UCSD-AML1 (cell line): ENCODE results near the gene PPFIA2.

Experiments used
- DNase-seq: peaks from one replicate; lab custom pipeline; 2025; ENCODE audit not compliant: unreplicated experiment; lab: John Stamatoyannopoulos, UW

The PPFIA2 gene

DNA sequence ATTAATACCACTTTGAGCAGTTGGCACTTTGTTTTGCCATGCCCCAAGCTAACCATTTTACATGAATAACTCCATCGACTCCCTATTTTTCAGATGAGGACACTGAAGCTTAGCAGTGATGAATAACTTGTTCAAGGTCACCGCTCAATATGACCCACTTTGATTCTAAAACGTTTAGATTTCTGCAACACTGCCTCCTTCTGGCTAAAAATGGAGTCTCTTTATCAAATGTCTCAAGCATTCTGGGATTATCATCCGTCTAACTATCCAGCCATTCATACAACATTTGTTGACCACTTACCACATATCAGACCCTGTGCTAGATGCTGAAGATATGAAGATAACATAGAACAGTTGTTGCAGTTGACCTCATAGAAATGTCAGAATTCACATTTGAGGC is 298.0 kb downstream of the PPFIA2 start:
- no peak for DNase-seq

DNA sequence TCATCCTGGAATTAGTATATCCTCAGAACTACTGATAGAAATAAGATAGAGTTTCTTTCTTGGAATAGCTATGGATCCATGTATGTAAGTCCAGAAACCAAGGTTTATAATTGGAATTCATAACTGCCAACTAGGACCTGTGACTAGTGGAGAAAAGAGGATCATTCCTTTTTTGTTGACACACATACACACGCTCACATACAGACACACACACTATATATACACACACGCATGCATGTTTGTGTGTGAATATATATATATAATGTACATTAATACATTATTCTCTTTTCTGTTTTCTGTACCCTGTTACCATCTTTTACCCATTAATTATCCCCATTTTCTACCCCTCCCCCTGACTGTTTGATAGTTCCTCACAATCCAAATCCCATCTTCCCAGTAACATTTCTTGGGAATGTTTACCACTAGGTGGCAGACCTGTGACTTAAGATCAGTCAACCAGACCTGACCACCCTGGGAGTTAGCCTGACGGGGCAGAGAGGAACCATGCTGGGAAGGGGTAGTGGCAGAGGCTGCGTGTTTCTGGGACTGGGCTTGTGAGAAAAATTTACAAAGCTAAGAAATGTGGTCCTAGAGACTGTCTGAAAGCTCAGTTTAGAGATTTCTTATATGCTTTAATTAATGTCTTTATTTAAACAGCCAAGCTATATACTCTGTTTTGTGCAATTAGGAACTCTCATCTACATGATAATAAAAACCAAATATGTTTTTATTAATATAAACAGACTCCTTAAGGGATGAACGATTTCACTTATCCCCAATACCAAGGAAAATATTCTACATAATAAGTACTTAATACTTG is 308.0 kb downstream of the PPFIA2 start:
- DNase-seq, result peak; percentile 8

DNA sequence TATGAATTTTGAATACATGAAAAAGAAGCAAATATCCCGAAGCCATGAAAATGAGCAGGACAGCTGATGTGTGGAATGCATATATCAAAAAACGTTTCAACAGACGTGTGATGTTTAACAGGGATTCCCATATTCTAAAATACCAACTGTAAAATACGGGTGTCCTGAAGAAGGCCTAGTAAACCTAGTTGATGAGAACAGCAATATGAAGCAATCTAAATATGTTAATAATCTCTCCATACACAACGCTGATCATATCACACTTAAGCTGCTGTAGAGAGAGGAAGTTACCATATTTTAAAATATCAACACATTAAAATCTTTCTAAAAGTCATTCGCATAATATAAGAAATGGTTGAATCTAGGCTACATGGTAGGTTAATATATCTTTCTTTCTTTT is 317.5 kb downstream of the PPFIA2 start:
- no peak for DNase-seq

DNA sequence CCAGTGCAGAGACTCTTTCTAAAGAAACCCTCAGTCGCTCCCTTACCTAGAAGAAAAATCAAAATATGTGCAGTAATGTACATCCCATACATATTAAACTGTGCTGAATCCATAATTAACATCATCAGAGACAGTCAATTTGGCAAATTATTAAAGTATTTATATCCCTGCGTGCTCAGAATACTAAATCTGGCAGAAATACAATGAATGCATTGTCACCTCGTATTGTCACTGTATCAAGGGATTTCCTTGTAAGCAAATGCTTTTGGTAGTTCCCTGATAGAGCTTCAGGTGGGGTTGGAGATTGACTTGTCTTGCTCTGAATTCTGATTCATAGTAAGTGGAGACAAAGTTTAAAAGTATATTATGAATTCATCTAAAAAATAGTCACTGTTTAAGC is 319.1 kb downstream of the PPFIA2 start:
- no peak for DNase-seq

DNA sequence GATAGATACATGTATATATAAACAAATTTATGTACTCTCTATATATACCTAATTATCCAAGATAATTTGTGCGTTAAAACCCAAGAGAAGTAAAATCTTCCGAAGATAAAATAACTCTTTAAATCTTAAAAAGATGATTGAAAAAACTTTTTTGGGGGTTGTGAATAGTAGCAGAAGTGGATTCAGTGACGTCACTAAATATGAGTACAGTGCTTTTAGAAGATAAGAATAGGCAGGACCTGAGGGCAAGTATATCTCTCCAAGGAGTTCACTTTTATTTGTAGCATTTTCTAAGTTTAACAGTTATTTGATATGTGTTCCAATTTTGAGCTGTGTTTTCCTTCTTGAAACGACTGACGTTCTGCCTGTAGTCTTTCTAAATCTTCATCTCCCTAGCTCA is 319.8 kb downstream of the PPFIA2 start:
- DNase-seq, result no peak

DNA sequence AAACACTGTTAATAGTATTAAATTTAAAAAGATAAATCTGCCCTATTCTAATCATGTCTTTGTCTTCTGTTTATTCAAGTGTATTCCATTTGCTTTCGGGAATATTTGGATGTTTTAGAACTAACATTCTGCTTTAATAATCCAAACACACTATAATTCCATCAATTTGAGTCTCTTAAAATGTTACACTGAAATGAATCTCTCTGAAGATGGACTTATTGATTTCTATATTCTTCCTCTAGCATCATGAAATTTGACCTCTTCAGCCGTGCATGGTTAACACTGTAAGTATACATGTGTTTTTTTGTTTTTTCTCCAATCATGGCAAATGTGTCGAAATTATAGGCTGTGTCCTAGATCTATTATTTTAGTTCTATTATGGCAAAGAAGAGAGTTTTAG is 342.1 kb downstream of the PPFIA2 start:
- DNase-seq, result no peak

DNA sequence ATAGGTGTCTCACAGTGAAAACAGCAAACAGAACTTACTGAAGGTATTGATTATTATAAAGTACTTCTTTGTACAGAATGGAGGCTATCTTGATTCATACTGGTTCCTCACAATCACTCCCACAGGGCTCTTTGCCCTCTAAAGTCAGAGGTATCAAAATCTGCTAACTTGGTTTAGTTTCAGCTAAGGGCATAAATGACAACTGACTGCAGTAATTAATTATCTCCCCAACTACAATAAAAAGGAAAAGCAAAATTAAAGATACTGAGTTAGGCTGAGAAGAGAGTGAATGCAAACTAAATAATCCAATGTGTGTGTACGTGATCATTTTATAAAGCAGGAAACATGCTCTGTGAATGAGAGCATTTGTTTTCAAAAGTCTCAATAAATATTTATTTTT is 342.6 kb downstream of the PPFIA2 start:
- DNase-seq, result no peak

DNA sequence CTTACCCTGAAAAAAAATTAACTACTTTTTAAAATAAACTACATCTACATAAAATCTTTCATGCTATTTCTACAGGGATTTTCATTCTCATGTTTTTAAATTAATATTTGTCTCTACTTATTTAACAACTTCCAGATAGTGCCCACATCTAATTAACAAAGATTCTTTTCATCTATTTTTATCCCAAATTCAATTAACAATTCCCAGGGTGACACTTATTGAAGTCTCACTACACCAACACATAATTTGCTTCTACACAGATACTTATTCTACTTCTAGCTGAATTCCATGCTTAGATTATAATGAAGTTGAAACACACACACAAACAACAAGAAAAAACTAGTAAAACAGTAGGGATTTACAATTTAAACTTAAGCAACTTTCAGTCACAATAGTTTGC is 344.7 kb downstream of the PPFIA2 start:
- DNase-seq, result no peak

DNA sequence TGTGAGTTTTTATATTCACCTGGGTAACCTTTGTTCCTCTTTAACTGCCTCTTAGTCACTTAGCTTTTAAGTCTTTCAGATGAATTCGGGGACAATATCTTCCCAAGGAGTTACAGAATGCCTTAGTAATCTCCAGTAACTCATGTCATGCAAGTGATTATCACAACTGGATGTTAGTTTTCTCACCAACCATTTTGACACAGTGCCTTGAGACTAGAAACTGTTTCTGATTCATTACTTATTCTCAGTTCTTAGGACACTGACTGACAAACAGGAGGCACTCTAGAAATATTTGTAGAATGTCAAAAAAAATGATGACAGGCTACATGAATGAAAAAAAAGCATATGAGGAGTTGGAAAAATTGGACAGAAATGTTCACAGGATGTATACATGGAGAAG is 346.2 kb downstream of the PPFIA2 start:
- no peak for DNase-seq

DNA sequence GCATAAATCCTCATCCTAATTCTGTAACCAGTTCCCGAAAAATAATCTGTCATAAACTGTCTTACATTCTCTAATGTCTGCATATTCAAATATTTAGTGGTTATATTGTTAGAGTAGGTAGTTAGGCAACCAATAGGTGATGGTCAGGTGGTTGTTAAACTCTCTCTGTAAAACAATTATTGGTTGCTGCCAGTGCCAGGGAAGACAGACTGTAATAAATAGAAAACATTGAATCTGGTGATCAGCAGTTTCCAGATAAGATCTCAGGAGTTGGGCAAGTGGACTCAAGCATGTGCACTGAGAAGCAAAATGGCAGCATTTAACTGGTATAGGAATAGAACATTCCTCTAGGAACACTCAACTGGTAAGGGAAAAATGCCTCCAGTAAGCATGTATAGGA is 355.8 kb downstream of the PPFIA2 start:
- DNase-seq, result no peak

DNA sequence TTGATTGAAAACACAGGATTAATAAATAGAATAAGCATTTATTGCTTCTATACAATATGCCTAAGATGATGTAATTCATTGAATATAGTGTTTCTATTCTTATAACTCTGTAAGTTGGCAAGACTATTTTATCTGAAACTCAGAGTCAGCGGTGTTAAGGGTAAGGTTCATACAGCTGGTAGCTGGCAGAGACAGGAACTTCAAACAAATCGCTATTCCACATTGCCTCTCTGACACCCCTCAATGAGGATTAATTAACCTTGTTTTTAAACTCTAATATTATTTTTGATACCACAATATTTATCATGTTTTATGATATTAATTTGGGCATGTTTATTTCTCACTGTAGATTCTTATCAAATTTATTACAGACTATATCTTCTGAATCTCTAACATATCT is 357.9 kb downstream of the PPFIA2 start:
- DNase-seq, result no peak

DNA sequence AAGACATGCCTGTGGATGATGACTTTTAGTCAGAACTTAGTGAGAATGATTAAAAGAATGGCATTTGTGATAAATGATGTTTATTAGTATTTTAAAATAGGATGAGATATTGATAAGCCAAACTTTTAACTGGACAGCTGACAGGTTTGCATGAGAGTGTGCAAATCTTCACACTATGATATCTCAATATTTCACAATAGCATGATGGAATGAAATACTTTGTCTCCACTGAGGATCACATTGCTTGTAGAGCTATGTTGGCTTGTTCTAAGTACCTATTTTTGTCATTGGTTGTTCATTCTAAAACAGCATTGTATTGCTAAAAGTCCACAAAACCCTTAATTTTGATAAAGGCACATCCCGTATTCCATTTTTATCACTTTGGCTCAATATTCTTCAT is 359.1 kb downstream of the PPFIA2 start:
- no peak for DNase-seq

DNA sequence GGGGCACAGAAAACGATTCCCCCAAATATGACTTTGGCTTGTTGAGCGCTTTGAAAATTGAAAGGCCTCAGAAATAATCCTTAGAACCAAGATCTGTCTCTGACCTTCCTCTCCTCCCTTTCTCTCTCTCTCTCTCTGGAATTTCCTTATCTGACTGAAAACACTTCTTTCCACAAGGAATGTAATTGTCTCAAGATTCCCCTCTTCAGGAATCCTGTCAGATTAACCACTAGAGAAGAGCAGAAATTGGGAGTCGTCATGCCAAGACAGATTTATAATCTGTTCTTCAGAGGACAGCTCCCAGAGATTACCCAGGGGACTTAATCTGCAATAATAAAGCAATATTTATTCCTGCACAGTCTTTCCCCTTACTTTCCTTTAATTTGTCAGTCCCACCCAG is 363.7 kb downstream of the PPFIA2 start:
- DNase-seq, result no peak

DNA sequence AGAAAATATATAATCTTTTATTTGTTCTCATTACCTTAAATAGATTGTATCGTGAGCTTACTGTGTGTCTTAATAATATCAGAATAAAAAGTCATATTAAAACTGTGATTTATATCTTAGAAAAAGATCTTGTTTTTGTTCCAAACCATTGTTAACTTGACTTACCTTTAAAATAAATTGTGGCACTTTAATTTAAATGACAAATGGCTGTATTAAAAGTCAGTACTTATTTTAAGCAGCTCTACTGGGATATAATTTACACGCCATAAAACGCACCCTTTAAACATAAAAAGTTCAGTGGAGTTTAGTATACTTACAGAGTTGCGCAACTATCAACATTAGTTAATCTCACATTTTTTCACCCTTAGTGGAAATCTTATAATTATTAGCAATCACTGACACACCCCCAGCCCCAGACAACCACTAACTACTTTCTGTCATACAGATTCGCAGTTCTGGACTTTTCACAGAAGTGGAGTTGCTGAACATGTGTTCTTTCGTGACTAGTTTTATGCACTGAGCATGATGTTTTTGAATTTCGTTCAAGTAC is 369.5 kb downstream of the PPFIA2 start:
- DNase-seq, result no peak

DNA sequence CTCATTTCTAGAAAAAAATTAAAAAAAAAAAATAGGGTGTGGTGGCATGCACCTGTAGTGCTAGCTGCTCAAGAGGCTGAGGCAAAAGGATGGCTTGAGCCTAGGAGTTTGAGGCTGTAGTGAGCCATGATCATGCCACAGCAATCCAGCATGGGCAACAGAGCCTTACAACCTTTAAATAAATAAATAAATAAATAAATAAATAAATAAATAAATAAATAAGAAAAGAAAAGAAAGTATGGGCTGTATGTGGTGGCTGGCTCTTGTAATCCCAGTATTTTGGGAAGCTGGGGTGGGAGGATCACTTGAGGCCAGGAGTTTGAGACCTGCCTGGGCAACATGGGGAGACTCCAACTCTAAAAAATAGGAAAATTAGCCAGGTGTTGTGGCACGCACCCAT is 373.0 kb downstream of the PPFIA2 start:
- DNase-seq, result no peak

DNA sequence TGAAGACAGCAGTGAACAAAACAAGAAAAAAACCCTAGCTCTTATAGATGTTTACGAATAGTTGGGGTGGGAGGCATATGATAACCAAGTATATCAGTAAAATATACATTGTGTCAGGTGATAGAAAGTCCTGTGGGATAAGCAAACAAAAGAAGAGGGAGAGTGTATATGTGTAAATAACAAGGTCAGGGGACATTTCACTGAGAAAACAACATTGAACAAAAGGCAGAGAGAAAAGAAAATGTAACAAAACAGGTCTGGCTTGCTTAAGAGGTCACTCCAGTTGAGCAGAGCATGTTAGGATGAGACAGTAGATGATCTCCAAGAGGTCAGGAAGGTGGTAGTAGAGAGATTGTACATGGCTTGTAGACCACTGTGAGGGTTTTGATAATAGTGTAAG is 377.2 kb downstream of the PPFIA2 start:
- DNase-seq, result no peak

DNA sequence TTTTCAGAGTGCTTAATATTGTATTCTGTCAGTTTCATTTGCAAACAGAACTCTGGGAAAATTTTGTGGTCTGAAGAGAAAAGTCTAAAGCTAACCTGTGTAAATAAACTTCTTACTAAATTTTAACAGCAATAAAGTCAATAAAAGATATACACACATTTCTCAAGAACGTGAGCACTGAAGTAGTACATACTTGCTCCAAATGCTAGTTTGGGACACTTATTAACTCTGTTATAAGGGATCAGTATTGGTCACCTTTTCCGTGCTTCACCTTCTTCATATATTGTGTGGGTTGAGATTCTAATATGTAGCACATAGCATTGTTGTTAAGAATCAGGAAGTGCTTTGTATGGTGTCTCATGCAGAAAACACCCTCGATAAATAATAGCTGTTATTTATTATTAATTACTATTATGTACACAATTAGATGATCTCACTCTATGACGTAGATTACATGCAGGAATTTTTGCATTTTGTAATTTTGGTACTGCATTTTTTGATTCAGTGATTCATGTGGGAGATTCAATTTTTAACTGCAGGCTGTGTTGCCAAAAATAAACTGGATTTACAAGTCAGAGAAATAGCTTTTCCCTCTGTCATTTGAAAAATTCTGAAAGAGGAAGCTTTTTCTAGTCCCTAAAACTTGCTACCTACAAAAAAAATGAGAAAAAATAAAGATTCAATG is 380.4 kb downstream of the PPFIA2 start:
- no peak for DNase-seq

DNA sequence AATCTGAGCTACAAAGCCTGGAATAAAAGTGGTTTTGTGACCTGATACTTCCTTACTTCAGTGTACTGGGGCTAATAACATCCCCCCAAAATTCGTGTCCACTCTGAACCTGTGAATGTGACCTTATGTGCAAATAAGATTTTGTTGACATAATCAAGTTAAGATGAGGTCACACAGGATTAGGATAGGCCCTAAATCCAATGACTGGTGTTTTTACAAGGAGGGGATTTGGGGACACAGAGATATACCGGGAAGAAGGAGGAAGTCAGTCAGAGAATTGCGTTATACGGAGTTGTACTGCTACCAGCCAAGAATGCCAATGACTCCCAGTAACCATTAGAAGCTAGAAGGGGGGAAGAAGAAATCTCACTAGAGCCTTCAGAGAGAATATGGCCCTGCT is 381.4 kb downstream of the PPFIA2 start:
- DNase-seq, result no peak

DNA sequence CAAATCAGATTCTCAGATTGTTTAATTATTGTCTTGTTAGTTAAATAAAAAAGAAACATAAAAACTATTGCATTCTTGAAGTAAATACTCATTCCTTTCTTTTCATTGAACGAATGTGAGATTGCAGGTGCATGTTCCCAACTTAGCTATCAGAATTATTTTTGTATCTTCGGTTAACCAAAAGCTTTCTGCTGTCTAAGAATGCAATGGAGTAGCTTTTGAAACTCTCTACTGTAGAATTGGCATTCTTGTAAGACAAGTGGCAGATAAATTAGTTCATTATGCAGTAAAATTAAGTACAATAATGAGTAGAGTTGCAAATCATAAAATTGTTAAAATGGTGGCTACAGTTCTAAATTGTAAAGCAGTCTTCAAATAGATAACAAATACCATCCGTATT is 383.2 kb downstream of the PPFIA2 start:
- DNase-seq, result no peak

DNA sequence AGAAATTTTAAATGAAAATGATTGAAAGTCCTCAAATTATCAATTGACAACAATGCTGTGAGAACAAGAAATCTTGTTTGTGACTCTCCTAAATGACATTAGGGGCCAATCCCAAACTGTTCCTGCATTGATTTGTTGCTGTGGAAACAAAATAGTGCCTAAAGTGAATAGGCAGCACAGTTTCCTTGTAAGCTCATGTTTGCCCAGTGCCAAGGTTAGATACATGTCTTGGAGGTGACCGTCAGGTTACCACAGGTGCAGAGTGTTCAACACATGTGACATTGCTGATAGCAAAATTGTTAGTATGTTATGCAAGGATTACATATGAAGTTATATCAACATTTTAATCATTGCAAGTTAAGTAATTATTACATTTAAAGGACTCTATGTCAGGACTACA is 388.7 kb downstream of the PPFIA2 start:
- DNase-seq, result no peak

DNA sequence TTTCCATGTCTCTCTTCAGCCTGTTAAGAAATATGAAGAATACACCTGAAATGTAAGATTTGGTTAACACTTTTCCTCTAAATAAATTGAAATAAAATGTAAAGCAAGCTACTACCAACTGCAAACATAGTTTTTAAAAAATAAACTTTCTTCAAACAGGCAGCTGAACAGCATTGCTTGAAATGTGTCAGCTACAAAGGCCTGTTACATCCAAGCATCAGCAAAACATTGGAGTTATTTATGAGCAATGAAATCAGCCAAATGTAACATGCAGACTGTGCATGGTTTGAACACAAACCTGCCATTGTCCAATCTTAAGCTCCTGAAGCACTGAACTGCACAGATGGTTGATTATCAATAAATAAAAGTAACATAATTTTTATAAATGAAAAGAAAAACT is 390.0 kb downstream of the PPFIA2 start:
- DNase-seq, result no peak

DNA sequence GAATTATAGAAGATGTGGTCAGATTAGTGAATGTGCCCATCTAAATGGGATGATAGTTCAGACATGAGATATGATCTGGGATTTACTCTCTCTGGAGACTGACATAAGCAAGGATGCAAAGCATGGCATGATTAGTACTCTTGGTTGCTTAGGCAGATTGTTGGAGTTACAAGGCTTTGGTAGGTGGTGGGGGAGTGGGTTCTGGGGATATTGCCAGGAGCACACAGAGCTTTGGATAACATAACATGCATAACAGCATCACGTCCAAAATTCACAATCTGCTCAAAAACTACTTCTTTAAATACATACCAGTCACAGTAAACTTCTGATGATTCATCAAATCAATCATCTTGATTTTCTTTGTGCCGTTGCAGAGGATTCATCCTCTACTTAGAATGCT is 393.9 kb downstream of the PPFIA2 start:
- DNase-seq, result no peak

DNA sequence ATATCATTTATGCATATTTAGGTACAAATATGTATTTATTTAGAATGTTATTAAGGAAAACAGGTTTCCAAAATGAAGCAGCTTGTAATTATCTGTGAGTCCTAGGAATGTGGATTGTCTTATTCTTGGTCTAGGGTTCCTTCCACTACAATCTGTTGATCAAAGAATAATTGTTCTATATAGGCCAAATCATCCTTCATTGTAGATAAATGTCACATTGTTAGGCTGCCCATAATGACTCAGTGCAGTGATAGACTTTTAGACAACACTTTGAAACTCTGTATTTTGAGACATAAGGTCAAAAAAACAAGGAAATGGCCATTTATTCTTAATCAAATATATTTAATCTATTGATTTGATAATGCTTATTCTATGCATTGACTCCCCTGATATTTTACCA is 398.2 kb downstream of the PPFIA2 start:
- DNase-seq, result no peak
